Bronchial epithelial cell (primary cell): Measurements from ENCODE around the gene TMEM178A. TPM values are rescaled to one million over a fixed set of nuclear protein-coding genes. Genes with fewer than 3 reads are reported as not detected.
"Not testable (repeated sequence)": the region's sequence is repeated elsewhere in the genome, so short reads cannot be mapped to it uniquely, and the experiment has no call there.

Experiments
- DNase-seq: peaks from one replicate; pipeline ENCODE4 v3.0.0-alpha.2; 2010; ENCODE audit warnings: low read depth
- FAIRE-seq: peaks from 2 replicates; lab custom pipeline; 2011; peaks lifted over from hg19 to GRCh38; lab: Jason Lieb, UNC
- H3K27me3 ChIP-seq: 2 replicates; pipeline ENCODE4 v1.5.1; 2011; ENCODE audit warnings: low read length; ENCODE audit not compliant: control insufficient read depth, insufficient read depth
- H3K36me3 ChIP-seq: 2 replicates; pipeline ENCODE4 v1.5.1; 2011; ENCODE audit warnings: low read length; ENCODE audit not compliant: control insufficient read depth, insufficient read depth
- H3K4me3 ChIP-seq: 2 replicates; pipeline ENCODE4 v1.5.1; 2011; ENCODE audit warnings: mild to moderate bottlenecking, low read depth, low read length, control low read depth
- CTCF ChIP-seq: IDR thresholded peaks from 2 replicates; pipeline ENCODE4 v1.5.1; 2011; ENCODE audit warnings: mild to moderate bottlenecking, moderate library complexity, low read length, control low read depth, inconsistent platforms; ENCODE audit not compliant: insufficient read depth, severe bottlenecking
- total RNA-seq: library from RNA; depleted of rRNA; stranded (reverse); fragments of >200 nt; gene quantifications from 2 replicates; pipeline ENCODE4 v1.2.1, GENCODE V29; 2014

Gene TMEM178A
- total RNA-seq, 1 donor from 2014 or later = 0.26 TPM

- no peaks in the 10 kb centered on the region for H3K36me3 ChIP-seq
- FAIRE-seq = no peak
- no peak for TF ChIP-seq CTCF
- H3K27me3 ChIP-seq = no peaks in the 10 kb centered on the region
- peak; percentile 78 for DNase-seq
- no peak overlapping the region for H3K4me3 ChIP-seq
Measured at GRCh38 chr2:39724828-39725144, 59.1 kb downstream of the TMEM178A start.

GRCh38 chr2:39725401-39725800 lies 59.7 kb downstream of the TMEM178A start:
- no peaks in the 10 kb centered on the region for H3K36me3 ChIP-seq
- no peaks in the 10 kb centered on the region for H3K27me3 ChIP-seq
- DNase-seq (no peak), FAIRE-seq (no peak)
- no peak overlapping the region for H3K4me3 ChIP-seq
- TF ChIP-seq CTCF = no peak

- H3K36me3 ChIP-seq, H3K4me3 ChIP-seq, DNase-seq, H3K27me3 ChIP-seq, FAIRE-seq: not testable (repeated sequence)
Measured at GRCh38 chr2:39728085-39728484, 62.4 kb downstream of the TMEM178A start.

- TF ChIP-seq CTCF = peak; percentile 74
- DNase-seq = peak; percentile 18
- H3K36me3 ChIP-seq = no peaks in the 10 kb centered on the region
- H3K27me3 ChIP-seq = no peaks in the 10 kb centered on the region
- H3K4me3 ChIP-seq = no peak overlapping the region
- FAIRE-seq = no peak
Measured at GRCh38 chr2:39728941-39729351, 63.2 kb downstream of the TMEM178A start.

GRCh38 chr2:39730276-39730675 lies 64.6 kb downstream of the TMEM178A start:
- no peaks in the 10 kb centered on the region for H3K27me3 ChIP-seq
- no peak for FAIRE-seq
- no peak for TF ChIP-seq CTCF
- H3K4me3 ChIP-seq = no peak overlapping the region
- no peak for DNase-seq
- H3K36me3 ChIP-seq = no peaks in the 10 kb centered on the region

GRCh38 chr2:39730685-39731302 lies 65.1 kb downstream of the TMEM178A start:
- Histone ChIP-seq H3K4me3 (no peak overlapping the region), H3K36me3 (no peaks in the 10 kb centered on the region), H3K27me3 (no peaks in the 10 kb centered on the region)
- TF ChIP-seq CTCF = peak; percentile 65
- peak; percentile 52 for DNase-seq
- no peak for FAIRE-seq
